Epithelial cell of proximal tubule (primary cell): ENCODE results near the gene P3H2. TPM values are rescaled to one million over a fixed set of nuclear protein-coding genes. Genes with fewer than 3 reads are reported as not detected.

ENCODE experiments used
- DNase-seq: peaks from one replicate; pipeline ENCODE4 v3.0.0-alpha.2; 2011; ENCODE audit warnings: low read depth
- H3K4me3 ChIP-seq: 2 replicates; pipeline ENCODE4 v1.5.1; 2011; ENCODE audit warnings: low read depth, mild to moderate bottlenecking, low read length
- CTCF ChIP-seq: conservative IDR thresholded peaks from 2 replicates; pipeline ENCODE4 v1.5.1; 2012; ENCODE audit warnings: low read depth, mild to moderate bottlenecking, low read length
- total RNA-seq: library from RNA; depleted of rRNA; stranded (reverse); fragments of >200 nt; gene quantifications from 2 replicates; pipeline ENCODE4 v1.2.3, GENCODE V29; 2015

Gene P3H2
- total RNA-seq, 1 donor from 2014 or later = 107 TPM

GRCh38 chr3:189921770-189922169, 198.9 kb downstream of the P3H2 start:
- DNase-seq = no peak
- no peak overlapping the region for H3K4me3 ChIP-seq
- no peak for TF ChIP-seq CTCF

GRCh38 chr3:189914799-189915198, 205.9 kb downstream of the P3H2 start:
- H3K4me3 ChIP-seq = no peak overlapping the region
- peak; percentile 91 for DNase-seq
- no peak for TF ChIP-seq CTCF

- no peak for DNase-seq
- no peak for TF ChIP-seq CTCF
- no peak overlapping the region for H3K4me3 ChIP-seq
Observed at GRCh38 chr3:189911001-189911400, 209.7 kb downstream of the P3H2 start.

- H3K4me3 ChIP-seq = no peak overlapping the region
- DNase-seq = no peak
- TF ChIP-seq CTCF = no peak
Observed at GRCh38 chr3:189909573-189909972, 211.1 kb downstream of the P3H2 start.

GRCh38 chr3:189909139-189909538, 211.6 kb downstream of the P3H2 start:
- no peak for DNase-seq
- no peak for TF ChIP-seq CTCF

GRCh38 chr3:189908646-189909045, 212.1 kb downstream of the P3H2 start:
- H3K4me3 ChIP-seq = no peak overlapping the region
- no peak for DNase-seq

More at GRCh38 chr3:189909139-189909538, 211.6 kb downstream of the P3H2 start:
- H3K4me3 ChIP-seq = no peak overlapping the region

GRCh38 chr3:189907803-189908202, 212.9 kb downstream of the P3H2 start:
- no peak overlapping the region for H3K4me3 ChIP-seq
- DNase-seq = no peak
- no peak for TF ChIP-seq CTCF

More at GRCh38 chr3:189908646-189909045, 212.1 kb downstream of the P3H2 start:
- TF ChIP-seq CTCF = no peak

Other genes starting within 250 kb of the P3H2 start
- 155 and 169 TPM in 2 replicates for gene CLDN1, start 201.5 kb upstream of the P3H2 start, total RNA-seq